ENCODE results near the gene LONRF3. TPM values are rescaled to one million over a fixed set of nuclear protein-coding genes. Genes with fewer than 3 reads are reported as not detected.

The LONRF3 gene
- total and polyA plus RNA-seq, 9 donors, result 1.3 to 2.4 (median 1.7) TPM

DNA sequence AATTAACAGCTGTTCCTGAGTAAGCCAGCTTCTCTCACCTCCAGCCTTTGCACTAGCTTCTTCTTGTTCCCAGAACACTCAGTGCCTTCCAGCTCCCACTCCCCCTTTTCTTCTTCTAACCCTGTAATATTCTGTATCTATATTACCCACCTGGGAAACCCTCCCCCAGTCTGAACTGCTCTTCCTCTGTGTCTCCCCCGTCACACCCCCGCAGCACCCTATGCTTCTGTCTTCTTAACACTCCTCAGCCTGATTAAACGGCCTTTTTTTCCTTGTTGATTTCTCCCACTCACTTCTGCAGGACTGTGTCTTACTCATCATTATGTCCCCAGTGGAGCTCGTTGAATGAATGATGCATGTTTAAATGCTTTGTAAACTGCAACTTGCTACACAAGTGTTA, 9.0 kb upstream of the LONRF3 start:
- WGBS (ENCODE audit: insufficient coverage), result 60% methylated on average over 1 of the region's 4 CpGs

DNA sequence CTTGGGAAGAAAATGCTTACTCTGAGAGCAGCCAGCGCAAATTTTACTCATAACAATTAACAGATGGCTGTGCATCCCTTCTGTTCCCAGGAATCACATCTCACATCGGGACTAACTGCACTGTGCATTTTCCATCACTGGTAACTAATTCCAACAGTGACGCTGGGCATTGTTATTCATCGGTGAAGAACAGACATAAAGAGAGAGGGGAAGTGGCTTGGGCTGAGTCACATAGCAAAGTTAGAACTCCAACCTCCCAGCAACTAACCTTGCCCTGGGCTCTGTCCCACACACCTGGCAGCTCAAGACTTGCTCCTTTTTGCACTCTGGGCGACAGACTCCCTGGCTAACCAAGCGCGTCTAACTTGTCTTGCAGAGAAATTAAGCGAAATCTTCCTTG, 6.4 kb upstream of the LONRF3 start:
- no peaks in the 10 kb centered on the region for H3K36me3 ChIP-seq (ENCODE audit: control insufficient read depth, insufficient read depth, low read length)
- no peaks in the 10 kb centered on the region for H3K4me1 ChIP-seq (ENCODE audit: control insufficient read depth, insufficient read depth, low read length)
- H3K27me3 ChIP-seq (ENCODE audit: control insufficient read depth, insufficient read depth, low read length), result peaks cover 43% of the 10 kb centered on the region
- no peak overlapping the region for H3K27ac ChIP-seq (ENCODE audit: low read length)
- DNase-seq, result no peak
- 76% methylated on average over 5 of the region's 8 CpGs for WGBS (ENCODE audit: insufficient coverage)
- no peak overlapping the region for H3K4me3 ChIP-seq (ENCODE audit: low read length)
- no peaks in the 10 kb centered on the region for H3K9me3 ChIP-seq (replicated peaks; ENCODE audit: control insufficient read depth, low read depth, low read length)

More for the DNA sequence above, 9.0 kb upstream of the LONRF3 start:
- H3K27me3 ChIP-seq (ENCODE audit: control insufficient read depth, insufficient read depth, low read length), result peaks cover 21% of the 10 kb centered on the region
- H3K4me3 ChIP-seq (ENCODE audit: low read length), result no peak overlapping the region
- H3K27ac ChIP-seq (ENCODE audit: low read length), result no peak overlapping the region
- H3K36me3 ChIP-seq (ENCODE audit: control insufficient read depth, insufficient read depth, low read length), result no peaks in the 10 kb centered on the region
- H3K4me1 ChIP-seq (ENCODE audit: control insufficient read depth, insufficient read depth, low read length), result no peaks in the 10 kb centered on the region
- H3K9me3 ChIP-seq (replicated peaks; ENCODE audit: control insufficient read depth, low read depth, low read length), result no peaks in the 10 kb centered on the region
- no peak for DNase-seq

DNA sequence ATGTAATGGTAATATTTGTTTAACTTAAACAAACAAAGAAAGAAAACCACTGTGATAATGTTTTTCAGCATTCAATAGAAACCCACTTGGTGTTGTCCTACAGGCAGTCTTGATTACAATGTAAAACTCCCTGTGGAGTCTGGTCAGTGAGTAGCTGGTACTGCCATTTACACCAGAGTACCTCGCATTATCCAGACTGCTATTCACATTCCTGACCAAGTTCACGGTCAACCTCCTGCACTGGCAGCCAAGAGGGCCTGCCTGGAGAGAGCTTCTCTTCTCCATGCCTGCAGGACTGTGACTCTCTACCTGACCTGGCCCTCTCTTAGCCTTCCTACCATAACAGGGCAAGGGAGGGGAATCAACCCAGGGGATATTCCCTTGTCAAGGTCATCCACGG, 2.9 kb upstream of the LONRF3 start:
- H3K4me1 ChIP-seq (ENCODE audit: control insufficient read depth, insufficient read depth, low read length), result peaks cover 17% of the 10 kb centered on the region
- H3K9me3 ChIP-seq (replicated peaks; ENCODE audit: control insufficient read depth, low read depth, low read length), result no peaks in the 10 kb centered on the region
- H3K36me3 ChIP-seq (ENCODE audit: control insufficient read depth, insufficient read depth, low read length), result no peaks in the 10 kb centered on the region
- H3K27ac ChIP-seq (ENCODE audit: low read length), result no peak overlapping the region
- H3K4me3 ChIP-seq (ENCODE audit: low read length), result no peak overlapping the region
- H3K27me3 ChIP-seq (ENCODE audit: control insufficient read depth, insufficient read depth, low read length), result peaks cover 67% of the 10 kb centered on the region
- WGBS (ENCODE audit: insufficient coverage), result no CpG with 5 or more reads among the region's 3 CpGs
- no peak for DNase-seq

- peak; percentile 17 for DNase-seq
- Histone ChIP-seq H3K4me1 (ENCODE audit: control insufficient read depth, insufficient read depth, low read length) (peaks cover 20% of the 10 kb centered on the region), H3K4me3 (ENCODE audit: low read length) (peak overlapping the region; percentile 31), H3K36me3 (ENCODE audit: control insufficient read depth, insufficient read depth, low read length) (no peaks in the 10 kb centered on the region), H3K27me3 (ENCODE audit: control insufficient read depth, insufficient read depth, low read length) (peaks cover 69% of the 10 kb centered on the region), H3K27ac (ENCODE audit: low read length) (no peak overlapping the region), H3K9me3 (replicated peaks; ENCODE audit: control insufficient read depth, low read depth, low read length) (no peaks in the 10 kb centered on the region)
- 31% methylated on average over 34 of the region's 43 CpGs for WGBS (ENCODE audit: insufficient coverage)
Measured at GRCh38 chrX:118973389-118974087, 880 bp upstream of the LONRF3 start.

DNA sequence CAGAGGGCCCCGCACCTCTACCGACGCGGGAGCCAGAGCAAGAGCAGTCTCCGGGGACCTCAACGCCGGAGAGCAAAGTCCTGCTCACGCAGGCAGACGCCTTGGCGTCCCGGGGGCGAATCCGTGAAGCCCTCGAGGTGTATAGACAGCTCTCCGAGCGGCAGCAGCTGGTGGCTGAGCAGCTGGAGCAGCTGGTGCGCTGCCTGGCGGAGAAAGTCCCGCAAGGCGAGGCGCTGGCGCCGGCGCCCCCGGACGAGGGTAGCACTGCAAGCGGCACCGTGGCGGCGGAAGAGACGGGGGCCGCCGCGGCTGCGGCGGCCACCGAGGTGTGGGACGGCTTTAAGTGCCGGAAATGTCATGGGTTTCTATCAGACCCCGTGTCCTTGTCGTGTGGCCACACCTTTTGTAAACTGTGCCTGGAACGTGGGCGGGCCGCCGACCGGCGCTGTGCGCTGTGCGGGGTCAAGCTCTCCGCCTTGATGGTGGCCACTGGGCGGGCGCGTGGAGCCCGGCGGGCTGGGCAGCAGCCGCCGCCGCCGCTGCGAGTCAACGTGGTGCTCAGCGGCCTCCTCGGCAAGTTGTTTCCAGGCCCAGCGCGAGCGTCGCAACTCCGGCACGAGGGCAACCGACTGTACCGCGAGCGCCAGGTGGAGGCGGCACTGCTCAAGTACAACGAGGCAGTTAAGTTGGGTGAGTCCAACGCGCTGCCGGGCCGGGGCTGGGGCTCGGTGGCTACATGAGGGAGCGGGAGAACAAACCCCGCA, 672 bp downstream of the LONRF3 start:
- Histone ChIP-seq H3K9me3 (replicated peaks; ENCODE audit: control insufficient read depth, low read depth, low read length) (no peaks in the 10 kb centered on the region), H3K4me3 (ENCODE audit: low read length) (peak overlapping the region; percentile 31), H3K27ac (ENCODE audit: low read length) (no peak overlapping the region), H3K27me3 (ENCODE audit: control insufficient read depth, insufficient read depth, low read length) (peaks cover 67% of the 10 kb centered on the region), H3K36me3 (ENCODE audit: control insufficient read depth, insufficient read depth, low read length) (no peaks in the 10 kb centered on the region), H3K4me1 (ENCODE audit: control insufficient read depth, insufficient read depth, low read length) (peaks cover 20% of the 10 kb centered on the region)
- 39% methylated on average over 82 of the region's 82 CpGs for WGBS (ENCODE audit: insufficient coverage)
- DNase-seq, result peak; percentile 38

GRCh38 chrX:118975831-118976598, 1.6 kb downstream of the LONRF3 start:
- H3K36me3 ChIP-seq (ENCODE audit: control insufficient read depth, insufficient read depth, low read length), result no peaks in the 10 kb centered on the region
- peaks cover 62% of the 10 kb centered on the region for H3K27me3 ChIP-seq (ENCODE audit: control insufficient read depth, insufficient read depth, low read length)
- peak overlapping the region; percentile 31 for H3K4me3 ChIP-seq (ENCODE audit: low read length)
- WGBS (ENCODE audit: insufficient coverage), result 41% methylated on average over 59 of the region's 64 CpGs
- no peaks in the 10 kb centered on the region for H3K9me3 ChIP-seq (replicated peaks; ENCODE audit: control insufficient read depth, low read depth, low read length)
- peaks cover 20% of the 10 kb centered on the region for H3K4me1 ChIP-seq (ENCODE audit: control insufficient read depth, insufficient read depth, low read length)
- no peak overlapping the region for H3K27ac ChIP-seq (ENCODE audit: low read length)
- DNase-seq, result peak; percentile 47

DNA sequence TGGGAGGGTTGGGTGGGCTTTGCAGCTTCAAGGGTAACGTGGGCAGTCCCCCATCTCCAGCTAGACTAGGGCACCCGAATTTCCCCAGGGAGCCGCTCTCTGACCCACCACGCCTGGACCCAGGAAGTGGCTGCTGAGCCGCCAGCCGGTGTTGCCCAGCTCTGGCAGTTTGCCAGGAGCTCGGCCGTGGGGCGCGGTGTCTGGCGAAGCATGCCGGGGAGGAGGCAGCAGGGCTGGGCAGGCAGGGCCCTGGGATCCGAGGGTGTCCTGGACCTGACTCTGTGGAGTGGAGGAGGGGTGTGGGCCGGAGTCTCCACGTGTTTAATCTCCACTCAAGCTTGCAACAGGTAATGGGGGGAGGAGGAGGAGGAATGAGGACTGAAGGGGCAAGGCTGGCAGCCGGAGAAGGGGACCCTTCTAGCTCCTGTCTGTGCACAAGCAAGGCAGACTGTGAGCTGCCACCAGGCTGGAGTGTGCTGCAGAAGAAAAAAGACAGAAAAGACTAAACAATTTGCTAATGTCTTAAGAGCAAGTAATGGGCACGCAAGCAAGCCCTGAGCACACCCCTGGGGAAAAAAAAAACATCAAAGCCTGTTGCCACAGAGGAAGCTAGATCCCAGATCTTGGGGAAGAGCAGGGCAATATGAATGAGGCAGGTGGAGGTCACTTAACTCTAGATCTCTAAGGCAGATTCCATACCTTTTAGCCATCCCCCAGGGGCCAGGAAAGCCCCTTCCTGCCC, 2.4 kb downstream of the LONRF3 start:
- 40% methylated on average over 16 of the region's 17 CpGs for WGBS (ENCODE audit: insufficient coverage)
- DNase-seq, result no peak

GRCh38 chrX:118977424-118977823, 3.0 kb downstream of the LONRF3 start:
- no peak overlapping the region for H3K4me3 ChIP-seq (ENCODE audit: low read length)
- H3K27me3 ChIP-seq (ENCODE audit: control insufficient read depth, insufficient read depth, low read length), result peaks cover 53% of the 10 kb centered on the region
- no peaks in the 10 kb centered on the region for H3K36me3 ChIP-seq (ENCODE audit: control insufficient read depth, insufficient read depth, low read length)
- peaks cover 20% of the 10 kb centered on the region for H3K4me1 ChIP-seq (ENCODE audit: control insufficient read depth, insufficient read depth, low read length)
- no peak for DNase-seq
- H3K9me3 ChIP-seq (replicated peaks; ENCODE audit: control insufficient read depth, low read depth, low read length), result no peaks in the 10 kb centered on the region
- H3K27ac ChIP-seq (ENCODE audit: low read length), result no peak overlapping the region
- WGBS (ENCODE audit: insufficient coverage), result 75% methylated on average over 1 of the region's 3 CpGs

More for the DNA sequence above, 2.4 kb downstream of the LONRF3 start:
- Histone ChIP-seq H3K4me1 (ENCODE audit: control insufficient read depth, insufficient read depth, low read length) (peaks cover 20% of the 10 kb centered on the region), H3K9me3 (replicated peaks; ENCODE audit: control insufficient read depth, low read depth, low read length) (no peaks in the 10 kb centered on the region), H3K27me3 (ENCODE audit: control insufficient read depth, insufficient read depth, low read length) (peaks cover 59% of the 10 kb centered on the region), H3K27ac (ENCODE audit: low read length) (no peak overlapping the region), H3K36me3 (ENCODE audit: control insufficient read depth, insufficient read depth, low read length) (no peaks in the 10 kb centered on the region), H3K4me3 (ENCODE audit: low read length) (peak overlapping the region; percentile 31)

- Histone ChIP-seq H3K27me3 (ENCODE audit: control insufficient read depth, insufficient read depth, low read length) (peaks cover 46% of the 10 kb centered on the region), H3K4me3 (ENCODE audit: low read length) (no peak overlapping the region), H3K9me3 (replicated peaks; ENCODE audit: control insufficient read depth, low read depth, low read length) (no peaks in the 10 kb centered on the region), H3K27ac (ENCODE audit: low read length) (no peak overlapping the region), H3K36me3 (ENCODE audit: control insufficient read depth, insufficient read depth, low read length) (no peaks in the 10 kb centered on the region), H3K4me1 (ENCODE audit: control insufficient read depth, insufficient read depth, low read length) (peaks cover 20% of the 10 kb centered on the region)
- DNase-seq, result no peak
Measured at GRCh38 chrX:118978451-118978850, 4.0 kb downstream of the LONRF3 start.

All from muscle of leg (tissue), 11 donors.